ENCODE measurements around the gene NUDT4.
A peak's percentile ranks its signal among the peaks of the same experiment; 100 is the strongest.
"Not testable (repeated sequence)": the region's sequence is repeated elsewhere in the genome, so short reads cannot be mapped to it uniquely, and the experiment has no call there.

NUDT4 gene

GRCh38 chr12:93366422-93366821 is 11.3 kb upstream of the NUDT4 start:
- no peak for FAIRE-seq

GRCh38 chr12:93368766-93369165 is 9.0 kb upstream of the NUDT4 start:
- DNase-seq (ENCODE audit: low spot score) (no peak), FAIRE-seq (no peak)

More at GRCh38 chr12:93366422-93366821, 11.3 kb upstream of the NUDT4 start:
- DNase-seq (ENCODE audit: low spot score): no peak

DNA sequence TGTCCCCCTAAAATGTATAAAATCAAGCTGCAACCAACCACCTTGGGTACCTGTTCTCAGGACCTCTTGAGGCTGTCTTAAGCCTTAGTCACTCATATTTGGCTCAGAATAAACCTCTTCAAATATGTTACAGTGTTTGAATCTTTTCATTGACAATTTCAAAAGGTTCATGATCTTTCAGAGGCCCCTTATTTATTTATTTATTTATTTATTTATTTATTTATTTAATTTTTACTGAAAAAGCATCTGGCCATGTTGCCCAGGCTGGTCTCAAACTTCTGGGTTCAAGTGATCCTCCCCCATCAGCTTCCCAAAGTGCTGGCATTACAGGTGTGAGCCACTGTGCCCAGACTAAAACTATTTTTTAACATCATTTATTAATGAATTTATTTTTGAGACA is 8.2 kb upstream of the NUDT4 start:
- FAIRE-seq (no peak), DNase-seq (ENCODE audit: low spot score) (no peak)

- no peak for FAIRE-seq
Observed at GRCh38 chr12:93370947-93371346, 6.8 kb upstream of the NUDT4 start.

DNA sequence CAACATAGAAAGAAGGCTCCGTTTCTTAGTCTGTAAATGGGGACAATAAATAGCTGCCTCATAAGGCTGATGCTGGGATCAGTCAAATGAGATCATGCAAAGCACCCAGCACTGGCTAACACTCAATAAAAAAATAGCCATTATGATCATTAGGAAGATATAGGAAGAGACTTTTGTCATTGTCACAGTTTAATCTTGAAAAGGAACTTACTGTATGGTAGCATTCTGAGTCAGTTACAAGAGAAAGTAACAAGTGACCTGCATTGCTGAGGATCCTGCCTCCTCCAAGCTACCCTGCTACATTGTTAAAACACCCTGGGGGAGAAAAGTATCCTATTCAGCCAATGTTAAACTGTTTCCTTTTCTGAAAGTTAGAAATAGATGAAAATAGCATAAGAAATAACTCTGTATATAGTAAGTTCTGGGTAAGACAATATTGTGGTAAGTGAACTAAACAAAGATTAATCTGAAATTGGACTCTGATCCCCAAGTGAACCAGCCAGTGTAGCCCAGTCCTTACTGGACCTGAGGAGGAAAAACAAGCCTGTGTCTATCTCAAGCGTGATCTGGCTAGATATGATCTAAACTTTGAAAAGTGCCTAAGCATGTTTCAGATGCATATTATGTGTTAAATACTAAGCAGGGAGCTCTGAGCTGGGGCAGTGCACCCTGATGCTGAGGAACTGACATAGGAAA is 3.6 kb upstream of the NUDT4 start:
- FAIRE-seq (no peak), DNase-seq (ENCODE audit: low spot score) (no peak)

More at GRCh38 chr12:93370947-93371346, 6.8 kb upstream of the NUDT4 start:
- no peak for DNase-seq (ENCODE audit: low spot score)

DNA sequence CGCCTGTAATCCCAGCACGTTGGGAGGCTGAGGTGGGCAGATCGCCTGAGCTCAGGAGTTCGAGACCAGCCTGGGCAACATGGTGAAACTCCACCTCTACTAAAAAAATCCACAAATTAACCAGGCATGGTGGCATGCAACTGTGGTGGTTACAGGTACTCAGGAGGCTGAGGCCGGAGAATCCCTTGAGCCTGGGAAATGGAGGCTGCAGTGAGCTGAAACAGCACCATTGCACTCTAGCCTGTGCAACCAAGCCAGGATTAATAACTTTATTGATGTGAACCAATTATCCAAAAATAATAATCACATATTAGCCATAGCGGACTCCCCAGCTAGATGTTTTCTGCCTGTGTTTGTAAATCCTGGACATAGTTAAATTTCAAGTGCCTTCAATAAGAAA is 1.8 kb upstream of the NUDT4 start:
- DNase-seq (ENCODE audit: low spot score) (no peak), FAIRE-seq (no peak)

GRCh38 chr12:93376436-93377251 is 1.1 kb upstream of the NUDT4 start:
- no peak for FAIRE-seq
- no peak for DNase-seq (ENCODE audit: low spot score)

DNA sequence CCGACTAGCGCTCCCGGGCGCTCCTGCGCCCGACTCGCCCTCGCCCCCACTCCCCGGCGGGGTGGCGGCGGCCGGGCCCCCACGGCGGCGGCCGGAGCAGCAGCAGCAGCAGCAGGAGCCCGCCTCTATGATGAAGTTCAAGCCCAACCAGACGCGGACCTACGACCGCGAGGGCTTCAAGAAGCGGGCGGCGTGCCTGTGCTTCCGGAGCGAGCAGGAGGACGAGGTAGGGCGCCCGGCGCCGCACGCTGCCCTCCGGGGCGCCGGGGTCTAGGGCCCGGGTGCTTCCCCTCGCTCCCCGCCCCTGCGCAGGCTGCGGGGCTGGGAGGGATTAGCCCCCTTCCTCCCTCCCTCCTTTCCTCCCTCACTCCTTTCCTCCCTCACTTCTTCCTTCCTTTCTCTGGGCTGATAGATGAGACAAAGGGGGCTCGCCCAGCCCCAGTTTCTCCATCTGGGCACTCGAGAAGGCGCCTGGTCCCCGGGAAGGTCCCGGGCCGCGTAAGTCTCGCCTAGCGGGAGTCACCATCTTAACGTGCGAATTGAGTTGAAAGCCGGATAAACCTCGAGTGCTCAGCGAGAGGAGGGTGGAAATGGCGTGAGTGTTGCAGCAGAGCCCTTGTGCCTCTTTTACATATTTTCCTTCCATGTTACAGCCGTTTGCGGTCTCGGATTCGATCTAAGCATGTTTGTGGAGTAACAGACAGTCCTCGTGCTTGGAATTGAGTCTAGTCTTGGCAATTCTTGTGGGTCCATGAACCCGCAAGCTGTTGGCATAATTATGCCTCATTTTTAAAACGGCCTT is 672 bp downstream of the NUDT4 start:
- FAIRE-seq: not testable (repeated sequence)

DNA sequence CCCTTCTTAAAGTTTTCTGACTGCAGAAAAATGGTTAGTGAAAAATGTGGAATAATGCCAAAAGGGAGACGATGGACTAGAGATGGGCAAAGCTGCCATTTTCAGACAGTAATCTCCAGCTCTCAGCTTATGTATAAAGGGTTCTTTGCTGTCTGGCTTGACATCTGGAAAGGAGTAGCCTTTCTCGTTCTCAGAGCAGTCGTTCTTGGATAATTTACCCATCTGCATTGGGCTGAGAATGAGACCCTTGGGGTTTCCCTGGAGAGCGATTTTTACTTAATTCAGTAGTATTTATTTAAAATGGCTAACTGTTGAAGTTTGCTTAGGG is 1.2 kb downstream of the NUDT4 start:
- DNase-seq (ENCODE audit: low spot score): no peak
- no peak for FAIRE-seq

More for the DNA sequence above, 672 bp downstream of the NUDT4 start:
- peak; percentile 26 for DNase-seq (ENCODE audit: low spot score)

GRCh38 chr12:93379326-93379980 is 1.7 kb downstream of the NUDT4 start:
- DNase-seq (ENCODE audit: low spot score) (no peak), FAIRE-seq (no peak)

- FAIRE-seq (no peak), DNase-seq (ENCODE audit: low spot score) (no peak)
Observed at GRCh38 chr12:93379981-93380361, 2.2 kb downstream of the NUDT4 start.

GRCh38 chr12:93380480-93381121 is 2.9 kb downstream of the NUDT4 start:
- FAIRE-seq (no peak), DNase-seq (ENCODE audit: low spot score) (no peak)

- no peak for FAIRE-seq
Observed at GRCh38 chr12:93381161-93381975, 3.6 kb downstream of the NUDT4 start.

GRCh38 chr12:93381976-93382437 is 4.3 kb downstream of the NUDT4 start:
- not testable (repeated sequence) for FAIRE-seq; DNase-seq (ENCODE audit: low spot score)

More at GRCh38 chr12:93381161-93381975, 3.6 kb downstream of the NUDT4 start:
- DNase-seq (ENCODE audit: low spot score): no peak

- no peak for FAIRE-seq
- no peak for DNase-seq (ENCODE audit: low spot score)
Observed at GRCh38 chr12:93387780-93388179, 10.1 kb downstream of the NUDT4 start.

DNA sequence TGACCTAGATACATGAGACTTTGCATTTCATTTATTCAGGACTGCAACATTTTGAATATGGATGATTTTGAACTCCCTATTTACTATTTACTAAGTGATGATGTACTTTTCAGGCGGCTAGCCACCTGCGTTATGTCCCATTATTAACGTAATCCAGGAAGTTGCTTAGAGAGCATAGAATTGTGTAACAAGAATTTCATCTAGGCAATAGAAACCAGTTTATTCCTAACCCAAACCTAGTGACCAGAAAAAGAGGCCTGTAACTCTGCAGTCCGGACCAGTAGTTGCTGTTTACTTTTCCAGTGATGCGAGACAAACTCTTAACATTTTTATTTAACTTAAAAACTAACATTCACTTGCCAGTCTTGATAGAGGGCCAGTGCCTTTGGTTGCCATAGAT is 12.3 kb downstream of the NUDT4 start:
- DNase-seq (ENCODE audit: low spot score): no peak

GRCh38 chr12:93390549-93391297 is 13.0 kb downstream of the NUDT4 start:
- no peak for FAIRE-seq
- DNase-seq (ENCODE audit: low spot score): no peak

More for the DNA sequence above, 12.3 kb downstream of the NUDT4 start:
- FAIRE-seq: no peak

GRCh38 chr12:93393425-93393824 is 15.7 kb downstream of the NUDT4 start:
- DNase-seq (ENCODE audit: low spot score) (no peak), FAIRE-seq (no peak)

- DNase-seq (ENCODE audit: low spot score): no peak
- no peak for FAIRE-seq
Observed at GRCh38 chr12:93397412-93397811, 19.7 kb downstream of the NUDT4 start.
